GM12878 (cell line): Measurements from ENCODE around the gene LTC4S. TPM values are rescaled to one million over a fixed set of nuclear protein-coding genes. Genes with fewer than 3 reads are reported as not detected.

Experiments
- ATAC-seq: fragments of 200-7000 bp; cut with Tn5 transposase; 3 replicates; pipeline ENCODE4 v1.9.1; 2020; ENCODE audit warnings: mild to moderate bottlenecking, moderate library complexity
- BruUV-seq: library from RNA; stranded (reverse); fragments of 400-500 nt; replicated peaks from 2 replicates; lab custom pipeline; 2021; lab: Mats Ljungman, UMichigan
- CTCF ChIA-PET: fragments of 300-600 bp; sonication (Branson Sonifier 250); formaldehyde crosslinking; extraction: SDS; loops from one replicate; lab custom pipeline; 2021; ENCODE audit warnings: inconsistent platforms; lab: Yijun Ruan, JAX
- POLR2A ChIA-PET: fragments of 350-600 bp; formaldehyde crosslinking; extraction: SDS; loops from one replicate; lab custom pipeline; 2021; ENCODE audit warnings: inconsistent platforms; lab: Charles Lee
- RAD21 ChIA-PET: fragments of 300-600 bp; sonication (Branson Sonifier 250); formaldehyde crosslinking; loops from one replicate; lab custom pipeline; 2023; ENCODE audit warnings: antibody characterized with exemption; ENCODE audit not compliant: unreplicated experiment; lab: Charles Lee
- SMC1A ChIA-PET: fragments of 300-600 bp; sonication (Branson Sonifier 250); formaldehyde crosslinking; loops from one replicate; lab custom pipeline; 2023; ENCODE audit not compliant: unreplicated experiment, uncharacterized antibody; lab: Charles Lee
- DNase-seq: peaks from one replicate; pipeline ENCODE4 v3.0.0-alpha.2; 2011; ENCODE audit warnings: low read depth, low spot score
- FAIRE-seq: peaks from 3 replicates; lab custom pipeline; 2011; peaks lifted over from hg19 to GRCh38; lab: Jason Lieb, UNC
- H2AFZ ChIP-seq: 2 replicates; pipeline ENCODE4 v1.6.0; 2011; ENCODE audit warnings: low read depth, low read length, control low read depth; ENCODE audit not compliant: control insufficient read depth
- H3K27ac ChIP-seq: 2 replicates; pipeline ENCODE4 v1.5.1; 2011; ENCODE audit warnings: control low read depth; ENCODE audit not compliant: control insufficient read depth, insufficient read depth
- H3K27me3 ChIP-seq, 2 experiments: replicated peaks in 1 of 2; 2 replicates each; pipeline versions ENCODE4 v1.6.0 to v1.6.1; 2011; ENCODE audit warnings: low read length in 1 of 2; ENCODE audit not compliant: control insufficient read depth in 2 of 2, insufficient read depth in 2 of 2
- H3K36me3 ChIP-seq, 2 experiments: 2 replicates each; pipeline ENCODE4 v1.5.1; 2011; ENCODE audit warnings: low read length in 1 of 2; ENCODE audit not compliant: control insufficient read depth in 2 of 2, insufficient read depth in 2 of 2
- H3K4me1 ChIP-seq: 2 replicates; pipeline ENCODE4 v1.6.1; 2011; ENCODE audit warnings: mild to moderate bottlenecking, low read length, moderate library complexity, mixed read lengths; ENCODE audit not compliant: control insufficient read depth, insufficient read depth
- H3K4me2 ChIP-seq: 2 replicates; pipeline ENCODE4 v1.6.0; 2011; ENCODE audit warnings: control low read depth; ENCODE audit not compliant: control insufficient read depth, insufficient read depth
- H3K4me3 ChIP-seq: fragments of 200-600 bp; sonication (generic); 2 replicates; pipeline ENCODE4 v1.5.1; 2016
- H3K79me2 ChIP-seq: 2 replicates; pipeline ENCODE4 v1.6.0; 2011; ENCODE audit warnings: low read length; ENCODE audit not compliant: control insufficient read depth, insufficient read depth
- H3K9ac ChIP-seq: 2 replicates; pipeline ENCODE4 v1.8.0; 2011; ENCODE audit warnings: low read length, control low read depth, mixed read lengths; ENCODE audit not compliant: control insufficient read depth, insufficient read depth
- H3K9me3 ChIP-seq: replicated peaks from 3 replicates; pipeline ENCODE4 v1.5.1; 2011; ENCODE audit warnings: mild to moderate bottlenecking, low read length; ENCODE audit not compliant: control insufficient read depth, insufficient read depth
- H4K20me1 ChIP-seq: 2 replicates; pipeline ENCODE4 v1.6.0; 2011; ENCODE audit not compliant: control insufficient read depth, insufficient read depth
- ATF7 ChIP-seq: fragments of 450-650 bp; IDR thresholded peaks from 2 replicates; pipeline ENCODE4 v1.6.1; 2016; ENCODE audit warnings: low read depth, mild to moderate bottlenecking
- CBFB ChIP-seq: IDR thresholded peaks from 2 replicates; pipeline ENCODE4 v1.6.1; 2016; ENCODE audit warnings: antibody characterized with exemption, low read depth
- HDAC6 ChIP-seq: fragments of 200-600 bp; sonication (generic); IDR thresholded peaks from one replicate; pipeline ENCODE4 v1.8.0; 2017; ENCODE audit warnings: antibody characterized with exemption; ENCODE audit not compliant: unreplicated experiment
- IRF4 ChIP-seq: IDR thresholded peaks from 2 replicates; pipeline ENCODE4 v1.6.1; 2011; ENCODE audit warnings: low read depth, low read length
- PML ChIP-seq: IDR thresholded peaks from 2 replicates; pipeline ENCODE4 v1.6.1; 2012; ENCODE audit warnings: low read length, inconsistent platforms
- RELA ChIP-seq: fragments of 450-650 bp; IDR thresholded peaks from 2 replicates; pipeline ENCODE4 v1.8.0; 2014; ENCODE audit warnings: borderline replicate concordance; ENCODE audit not compliant: partially characterized antibody
- SRF ChIP-seq, 2 experiments: IDR thresholded peaks; 2 replicates each; pipeline ENCODE4 v1.6.1; 2011; ENCODE audit warnings: low read depth in 2 of 2, low read length in 2 of 2, mild to moderate bottlenecking in 1 of 2, moderate library complexity in 1 of 2
- SUZ12 ChIP-seq: fragments of 200-600 bp; sonication (generic); IDR thresholded peaks from one replicate; pipeline ENCODE4 v1.6.1; 2018; ENCODE audit warnings: antibody characterized with exemption, mild to moderate bottlenecking; ENCODE audit not compliant: unreplicated experiment
- TAF1 ChIP-seq: IDR thresholded peaks from 2 replicates; pipeline ENCODE4 v1.6.1; 2011; ENCODE audit warnings: mild to moderate bottlenecking, low read depth, low read length, borderline replicate concordance
- YY1 ChIP-seq: IDR thresholded peaks from 2 replicates; pipeline ENCODE4 v1.6.1; 2011; ENCODE audit warnings: low read depth, mild to moderate bottlenecking, low read length
- WGBS: methylation state at CpG from one replicate; pipeline ENCODE4 v1.1.6; 2016; ENCODE audit warnings: low lambda C conversion rate; ENCODE audit not compliant: insufficient replicate concordance, insufficient coverage; ENCODE audit errors: missing lambda C conversion rate; 5-methylcytosine and 5-hydroxymethylcytosine counted together
- in situ Hi-C: fragments of 300-500 bp; cut with MboI; formaldehyde crosslinking; loops from 9 replicates; pipeline ENCODE4 v1.14.3; 2018; ENCODE audit warnings: mixed read lengths
- intact Hi-C: fragments of 100-400 bp; cut with micrococcal nuclease; formaldehyde crosslinking; loops from one replicate; pipeline ENCODE4 v1.14.2; 2022; ENCODE audit not compliant: unreplicated experiment
- polyA plus RNA-seq, 11 experiments: library from polyadenylated mRNA; depleted of rRNA in 4 of 11; unstranded in 6 of 11; stranded (reverse) in 5 of 11; fragments of >200 nt; fragmentation: Nextera tagmentation in 4 of 11; fragmentation: Illumina TruSeq in 1 of 11; extraction: Ambion mirVana in 4 of 11; extraction: Trizol in 1 of 11; gene quantifications; 1 replicate in 1 of 11; 2 replicates in 10 of 11; pipeline versions ENCODE4 v1.2.1 to v1.2.3, GENCODE V29; 2011 to 2016; ENCODE audit warnings: inconsistent platforms in 2 of 11, missing spikeins in 2 of 11, low read depth in 1 of 11
- total RNA-seq, 4 experiments: library from RNA; depleted of rRNA in 3 of 4; stranded (reverse); fragments of >200 nt in 3 of 4; fragmentation: Illumina TruSeq in 1 of 4; extraction: Trizol in 1 of 4; gene quantifications; 2 replicates each; pipeline versions ENCODE4 v1.2.1 to v1.2.3, GENCODE V29; 2013 to 2021
- TF ChIP-seq, protein P1 (sequence below): IDR thresholded peaks from 2 replicates; pipeline ENCODE4 v1.6.1; 2011; ENCODE audit warnings: borderline replicate concordance, low read depth, mild to moderate bottlenecking, moderate library complexity, low read length; ENCODE audit not compliant: insufficient read depth, poor library complexity, severe bottlenecking
- TF ChIP-seq, protein P2 (sequence below): IDR thresholded peaks from 2 replicates; pipeline ENCODE4 v1.6.1; 2012; ENCODE audit warnings: low read length, inconsistent platforms
- TF ChIP-seq, protein P3 (sequence below): fragments of 450-650 bp; formaldehyde crosslinking; IDR thresholded peaks from 2 replicates; pipeline ENCODE4 v1.4.0; 2022; ENCODE audit warnings: mild to moderate bottlenecking, moderate library complexity
- TF ChIP-seq, protein P4 (sequence below): fragments of 450-650 bp; formaldehyde crosslinking; IDR thresholded peaks from 2 replicates; pipeline ENCODE4 v1.4.0; 2020; ENCODE audit warnings: mild to moderate bottlenecking, moderate library complexity

The LTC4S gene
- total and polyA plus RNA-seq, 10 of the 15 experiments (the other 5 are each of a cell fraction or from before 2014, with no cell fraction given) = 0.78 to 3.6 (median 1.8) TPM; not detected in 5

DNA sequence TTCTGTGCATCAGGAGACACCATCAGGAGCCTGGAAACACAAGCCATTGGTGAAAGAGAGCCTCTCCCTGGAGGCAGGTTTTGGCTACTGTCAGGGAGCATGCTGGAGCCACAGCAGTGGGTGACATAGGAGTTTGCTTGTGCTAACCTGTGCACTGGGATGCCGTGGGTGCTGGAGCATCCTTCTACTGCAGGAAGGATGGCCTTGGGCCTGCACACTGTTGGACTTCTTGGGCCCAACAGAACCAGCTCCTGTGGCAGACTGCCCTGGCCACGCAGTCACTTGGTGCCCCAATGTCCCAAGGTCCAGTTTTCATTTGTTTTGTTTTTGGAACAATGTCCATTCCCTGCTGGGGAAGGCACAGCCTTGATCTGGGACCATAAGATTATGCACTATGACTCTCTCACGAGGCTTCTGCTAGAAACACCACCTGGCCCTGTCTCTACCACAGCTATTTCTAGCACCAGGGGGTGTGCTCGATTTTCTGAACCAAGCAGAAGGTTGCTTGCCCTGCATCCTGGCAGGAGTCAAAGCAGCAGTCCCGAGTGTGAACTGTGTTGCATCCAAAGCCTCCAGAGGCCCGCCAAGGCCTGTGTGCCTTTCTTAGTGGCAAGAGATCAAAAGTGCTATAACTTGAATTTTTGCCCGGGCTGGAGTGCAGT, 5.5 kb upstream of the LTC4S start:
- 62% methylated on average over 7 of the region's 7 CpGs for whole genome bisulfite sequencing
- DNase-seq (no peak), FAIRE-seq (no peak), ATAC-seq (no peak)
- H3K9ac ChIP-seq = no peak overlapping the region
- ChIA-PET CTCF (no interaction called here), POLR2A (no interaction called here), RAD21 (no interaction called here), SMC1A (no interaction called here)
- no TSS peak for BruUV-seq
- H3K27me3 ChIP-seq = no peaks in the 10 kb centered on the region
- no peaks in the 10 kb centered on the region for H3K79me2 ChIP-seq
- no peak overlapping the region for H3K27ac ChIP-seq
- no peaks in the 10 kb centered on the region for H3K36me3 ChIP-seq
- H2AFZ ChIP-seq = no peak overlapping the region
- H3K4me2 ChIP-seq = no peak overlapping the region
- H3K4me1 ChIP-seq = 0 out of 2 replicates have a peak, but pooled peaks cover 1% of the 10 kb centered on the region
- H3K9me3 ChIP-seq = no peaks in the 10 kb centered on the region
- in situ Hi-C loops = loop anchor here (25.0 kb wide), 1 partner anchor 299 kb away; no protein-coding TSS in a partner anchor
- TF ChIP-seq, protein P1, sequence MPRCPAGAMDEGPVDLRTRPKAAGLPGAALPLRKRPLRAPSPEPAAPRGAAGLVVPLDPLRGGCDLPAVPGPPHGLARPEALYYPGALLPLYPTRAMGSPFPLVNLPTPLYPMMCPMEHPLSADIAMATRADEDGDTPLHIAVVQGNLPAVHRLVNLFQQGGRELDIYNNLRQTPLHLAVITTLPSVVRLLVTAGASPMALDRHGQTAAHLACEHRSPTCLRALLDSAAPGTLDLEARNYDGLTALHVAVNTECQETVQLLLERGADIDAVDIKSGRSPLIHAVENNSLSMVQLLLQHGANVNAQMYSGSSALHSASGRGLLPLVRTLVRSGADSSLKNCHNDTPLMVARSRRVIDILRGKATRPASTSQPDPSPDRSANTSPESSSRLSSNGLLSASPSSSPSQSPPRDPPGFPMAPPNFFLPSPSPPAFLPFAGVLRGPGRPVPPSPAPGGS = no peak
- TF ChIP-seq, protein P2, sequence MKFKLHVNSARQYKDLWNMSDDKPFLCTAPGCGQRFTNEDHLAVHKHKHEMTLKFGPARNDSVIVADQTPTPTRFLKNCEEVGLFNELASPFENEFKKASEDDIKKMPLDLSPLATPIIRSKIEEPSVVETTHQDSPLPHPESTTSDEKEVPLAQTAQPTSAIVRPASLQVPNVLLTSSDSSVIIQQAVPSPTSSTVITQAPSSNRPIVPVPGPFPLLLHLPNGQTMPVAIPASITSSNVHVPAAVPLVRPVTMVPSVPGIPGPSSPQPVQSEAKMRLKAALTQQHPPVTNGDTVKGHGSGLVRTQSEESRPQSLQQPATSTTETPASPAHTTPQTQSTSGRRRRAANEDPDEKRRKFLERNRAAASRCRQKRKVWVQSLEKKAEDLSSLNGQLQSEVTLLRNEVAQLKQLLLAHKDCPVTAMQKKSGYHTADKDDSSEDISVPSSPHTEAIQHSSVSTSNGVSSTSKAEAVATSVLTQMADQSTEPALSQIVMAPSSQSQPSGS = no peak
- TF ChIP-seq SUZ12 (no peak), RELA (no peak), IRF4 (no peak), HDAC6 (no peak), ATF7 (no peak), SRF (IDR thresholded peaks at IDR 0.05; ENCODE audit: low read depth in 2 of 2, low read length in 2 of 2) (no peak), TAF1 (no peak), YY1 (no peak), CBFB (no peak), PML (no peak)
- TF ChIP-seq, protein P3, sequence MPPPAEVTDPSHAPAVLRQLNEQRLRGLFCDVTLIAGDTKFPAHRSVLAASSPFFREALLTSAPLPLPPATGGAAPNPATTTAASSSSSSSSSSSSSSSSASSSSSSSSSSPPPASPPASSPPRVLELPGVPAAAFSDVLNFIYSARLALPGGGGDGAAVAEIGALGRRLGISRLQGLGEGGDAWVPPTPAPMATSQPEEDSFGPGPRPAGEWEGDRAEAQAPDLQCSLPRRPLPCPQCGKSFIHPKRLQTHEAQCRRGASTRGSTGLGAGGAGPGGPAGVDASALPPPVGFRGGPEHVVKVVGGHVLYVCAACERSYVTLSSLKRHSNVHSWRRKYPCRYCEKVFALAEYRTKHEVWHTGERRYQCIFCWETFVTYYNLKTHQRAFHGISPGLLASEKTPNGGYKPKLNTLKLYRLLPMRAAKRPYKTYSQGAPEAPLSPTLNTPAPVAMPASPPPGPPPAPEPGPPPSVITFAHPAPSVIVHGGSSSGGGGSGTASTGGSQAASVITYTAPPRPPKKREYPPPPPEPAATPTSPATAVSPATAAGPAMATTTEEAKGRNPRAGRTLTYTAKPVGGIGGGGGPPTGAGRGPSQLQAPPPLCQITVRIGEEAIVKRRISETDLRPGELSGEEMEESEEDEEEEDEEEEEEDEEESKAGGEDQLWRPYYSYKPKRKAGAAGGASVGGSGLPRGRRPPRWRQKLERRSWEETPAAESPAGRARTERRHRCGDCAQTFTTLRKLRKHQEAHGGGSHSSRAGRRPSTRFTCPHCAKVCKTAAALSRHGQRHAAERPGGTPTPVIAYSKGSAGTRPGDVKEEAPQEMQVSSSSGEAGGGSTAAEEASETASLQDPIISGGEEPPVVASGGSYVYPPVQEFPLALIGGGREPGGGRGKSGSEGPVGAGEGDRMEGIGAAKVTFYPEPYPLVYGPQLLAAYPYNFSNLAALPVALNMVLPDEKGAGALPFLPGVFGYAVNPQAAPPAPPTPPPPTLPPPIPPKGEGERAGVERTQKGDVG (CRISPR knock-in tag) = no peak
- TF ChIP-seq, protein P4, sequence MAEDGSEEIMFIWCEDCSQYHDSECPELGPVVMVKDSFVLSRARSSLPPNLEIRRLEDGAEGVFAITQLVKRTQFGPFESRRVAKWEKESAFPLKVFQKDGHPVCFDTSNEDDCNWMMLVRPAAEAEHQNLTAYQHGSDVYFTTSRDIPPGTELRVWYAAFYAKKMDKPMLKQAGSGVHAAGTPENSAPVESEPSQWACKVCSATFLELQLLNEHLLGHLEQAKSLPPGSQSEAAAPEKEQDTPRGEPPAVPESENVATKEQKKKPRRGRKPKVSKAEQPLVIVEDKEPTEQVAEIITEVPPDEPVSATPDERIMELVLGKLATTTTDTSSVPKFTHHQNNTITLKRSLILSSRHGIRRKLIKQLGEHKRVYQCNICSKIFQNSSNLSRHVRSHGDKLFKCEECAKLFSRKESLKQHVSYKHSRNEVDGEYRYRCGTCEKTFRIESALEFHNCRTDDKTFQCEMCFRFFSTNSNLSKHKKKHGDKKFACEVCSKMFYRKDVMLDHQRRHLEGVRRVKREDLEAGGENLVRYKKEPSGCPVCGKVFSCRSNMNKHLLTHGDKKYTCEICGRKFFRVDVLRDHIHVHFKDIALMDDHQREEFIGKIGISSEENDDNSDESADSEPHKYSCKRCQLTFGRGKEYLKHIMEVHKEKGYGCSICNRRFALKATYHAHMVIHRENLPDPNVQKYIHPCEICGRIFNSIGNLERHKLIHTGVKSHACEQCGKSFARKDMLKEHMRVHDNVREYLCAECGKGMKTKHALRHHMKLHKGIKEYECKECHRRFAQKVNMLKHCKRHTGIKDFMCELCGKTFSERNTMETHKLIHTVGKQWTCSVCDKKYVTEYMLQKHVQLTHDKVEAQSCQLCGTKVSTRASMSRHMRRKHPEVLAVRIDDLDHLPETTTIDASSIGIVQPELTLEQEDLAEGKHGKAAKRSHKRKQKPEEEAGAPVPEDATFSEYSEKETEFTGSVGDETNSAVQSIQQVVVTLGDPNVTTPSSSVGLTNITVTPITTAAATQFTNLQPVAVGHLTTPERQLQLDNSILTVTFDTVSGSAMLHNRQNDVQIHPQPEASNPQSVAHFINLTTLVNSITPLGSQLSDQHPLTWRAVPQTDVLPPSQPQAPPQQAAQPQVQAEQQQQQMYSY (CRISPR knock-in tag) = no peak
- intact Hi-C loops = no loop called here
- H4K20me1 ChIP-seq = no peaks in the 10 kb centered on the region
- no peak overlapping the region for H3K4me3 ChIP-seq
